GM21529 (cell line): Measurements from ENCODE around the gene TRAPPC11.
"Not testable (repeated sequence)": the region's sequence is repeated elsewhere in the genome, so short reads cannot be mapped to it uniquely, and the experiment has no call there.

ENCODE experiments used
- ATAC-seq: cut with Tn5 transposase; IDR thresholded peaks from one replicate; pipeline ENCODE4 v1.9.1; 2021; ENCODE audit not compliant: unreplicated experiment

TRAPPC11 gene

GRCh38 chr4:183659029-183659871 is at the start of gene TRAPPC11, which contains the start of gene RWDD4:
Gene TRAPPC11 (plus strand): TSS chr4:183659293. CDS start chr4:183663868, 4,575 bp downstream.
Gene RWDD4 (minus strand): TSS chr4:183659185. CDS start chr4:183658952, 233 bp downstream.
- ATAC-seq = peak; percentile 98

DNA sequence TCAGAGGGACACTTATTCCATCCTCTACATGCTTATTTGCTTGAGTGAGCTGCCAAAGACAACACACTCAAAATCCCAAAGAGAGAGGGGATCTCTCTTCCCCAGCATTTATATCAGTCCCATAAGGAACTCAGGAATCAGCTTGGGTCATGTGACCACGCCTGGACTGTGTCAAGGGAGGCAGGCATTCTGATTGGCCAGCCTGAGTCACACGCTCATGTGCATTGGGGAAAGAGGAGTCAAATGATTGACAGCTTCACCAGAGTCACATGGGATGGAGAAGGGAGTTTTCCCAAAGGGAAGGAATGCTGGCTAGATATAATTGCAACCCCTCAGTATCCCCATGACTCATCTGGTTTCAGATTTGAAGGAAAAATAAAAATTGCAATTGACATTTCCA is 49.1 kb upstream of the TRAPPC11 start:
- no peak for ATAC-seq

DNA sequence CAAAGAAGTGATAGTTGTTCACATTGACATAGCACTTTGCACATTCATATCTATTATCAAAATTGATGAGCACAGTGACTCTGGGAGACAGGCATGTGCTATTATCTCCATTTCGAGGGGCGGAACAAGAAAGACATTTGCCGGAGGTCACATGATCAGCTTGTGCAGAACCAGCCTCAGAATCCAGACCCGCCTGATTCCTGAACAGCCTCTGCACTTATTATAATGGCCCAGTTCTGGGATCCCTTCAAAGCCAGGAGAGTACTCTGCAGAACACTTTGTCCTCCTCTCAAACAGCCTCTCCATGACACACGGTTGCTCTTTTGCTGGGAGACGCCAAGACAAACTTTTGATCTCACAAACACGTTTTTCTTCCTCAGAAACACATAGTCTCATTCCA is 48.5 kb upstream of the TRAPPC11 start:
- no peak for ATAC-seq

- ATAC-seq = no peak
These were observed 47.8 kb upstream of the TRAPPC11 start for GRCh38 chr4:183611210-183611830.

GRCh38 chr4:183612329-183613250 is 46.5 kb upstream of the TRAPPC11 start:
- ATAC-seq = no peak

- ATAC-seq = no peak
These were observed 42.0 kb upstream of the TRAPPC11 start for GRCh38 chr4:183617075-183617474.

- no peak for ATAC-seq
These were observed 40.4 kb upstream of the TRAPPC11 start for GRCh38 chr4:183618681-183619080.

DNA sequence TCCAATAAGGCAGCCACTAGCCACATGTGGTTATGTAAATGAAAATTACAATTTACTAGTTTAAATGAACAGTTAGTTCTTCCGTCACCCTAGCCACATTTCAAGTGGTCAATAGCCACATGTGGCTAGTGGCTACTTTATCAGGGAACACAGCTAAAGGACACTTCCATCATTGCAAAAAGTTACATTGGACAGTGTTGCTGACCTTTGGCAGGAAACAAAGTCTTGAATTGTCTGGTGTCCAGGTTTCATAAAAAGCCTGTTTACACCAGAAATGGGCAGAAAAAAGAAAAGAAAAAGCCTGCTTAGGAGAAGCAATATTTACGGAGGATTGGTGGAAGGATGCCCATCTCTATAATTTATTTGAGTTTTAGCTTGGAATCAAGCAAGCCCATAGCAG is 38.7 kb upstream of the TRAPPC11 start:
- ATAC-seq = no peak

- no peak for ATAC-seq
These were observed 37.2 kb upstream of the TRAPPC11 start for GRCh38 chr4:183621875-183622274.

GRCh38 chr4:183624548-183624947 is 34.5 kb upstream of the TRAPPC11 start:
- ATAC-seq = no peak

GRCh38 chr4:183626168-183626567 is 32.9 kb upstream of the TRAPPC11 start:
- no peak for ATAC-seq

GRCh38 chr4:183627286-183627685 is 31.8 kb upstream of the TRAPPC11 start:
- ATAC-seq = not testable (repeated sequence)

DNA sequence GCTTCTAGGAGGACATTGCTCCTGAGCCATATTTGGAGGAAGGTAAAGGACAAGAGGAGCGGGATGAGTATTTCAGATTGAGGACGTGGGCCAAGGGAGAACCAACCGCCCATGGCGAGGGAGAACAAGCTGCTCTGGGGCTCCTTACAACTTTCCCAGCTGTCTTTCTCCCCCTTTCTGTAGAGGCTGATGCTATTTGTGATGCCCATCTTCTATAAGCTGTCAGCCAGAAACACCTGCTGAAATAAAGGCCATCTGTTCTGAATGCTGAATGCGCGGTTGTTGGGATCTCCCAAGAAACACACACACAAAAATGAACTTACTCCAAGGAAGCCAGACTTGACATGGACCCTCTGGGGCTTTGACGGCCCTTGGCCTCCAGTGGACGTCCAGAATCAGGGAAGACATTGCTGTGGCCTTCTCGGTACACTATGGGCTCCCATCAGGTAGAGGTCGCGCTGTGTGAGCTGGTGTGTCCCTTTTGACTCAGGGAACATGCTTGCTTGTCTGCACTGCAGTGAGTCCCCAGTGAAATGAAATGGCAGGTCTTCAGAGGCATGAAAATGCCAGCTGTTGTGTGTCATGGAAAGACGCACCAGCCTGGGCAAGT is 31.0 kb upstream of the TRAPPC11 start:
- no peak for ATAC-seq

DNA sequence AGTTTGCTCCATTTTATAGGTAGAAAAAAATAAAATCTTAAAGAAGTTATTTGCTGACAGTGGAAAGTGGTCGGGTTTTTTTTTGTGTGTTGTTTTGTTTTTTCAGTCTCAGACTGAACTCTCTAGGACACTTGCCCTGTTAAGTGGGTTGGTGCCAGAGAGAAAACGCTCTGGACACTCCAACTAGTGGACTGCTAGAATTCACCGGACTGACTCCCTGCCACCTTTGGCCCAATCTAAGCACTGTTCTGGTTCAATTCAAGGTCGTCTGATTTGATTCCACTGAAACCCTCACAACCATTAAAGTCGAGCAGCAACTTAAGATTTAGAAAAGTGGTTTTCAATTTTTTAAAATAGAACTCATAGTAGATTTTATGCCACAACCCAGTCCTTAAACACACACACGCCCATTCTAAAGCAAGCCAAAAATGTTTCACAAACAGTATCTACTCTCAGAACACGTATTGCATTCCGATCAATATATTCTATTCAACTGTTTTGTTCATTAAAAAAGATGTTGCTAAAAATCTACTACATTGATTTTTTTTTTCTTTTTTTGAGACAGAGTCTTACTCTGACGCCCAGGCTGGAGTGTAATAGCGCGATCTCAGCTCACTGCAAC is 27.4 kb upstream of the TRAPPC11 start:
- no peak for ATAC-seq

DNA sequence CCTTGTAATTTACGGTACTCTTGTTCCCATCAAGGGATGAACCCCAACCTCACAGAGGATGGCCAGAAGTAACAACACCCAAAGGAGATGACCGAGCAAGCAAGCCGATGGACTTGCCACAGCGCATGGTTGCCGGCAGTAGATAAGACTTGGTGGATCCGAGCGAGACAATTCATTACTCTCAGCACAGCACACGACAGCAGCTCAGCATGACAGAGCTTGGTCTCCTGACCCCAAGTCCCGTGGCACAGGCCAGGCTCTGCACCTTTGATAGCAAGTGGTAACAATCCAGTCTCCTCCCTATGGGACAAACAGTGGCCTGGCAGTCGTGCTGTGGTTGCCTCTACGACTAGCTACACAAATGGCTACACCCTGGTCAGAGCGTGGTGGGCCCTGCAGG is 26.4 kb upstream of the TRAPPC11 start:
- no peak for ATAC-seq

- ATAC-seq = no peak
These were observed 25.4 kb upstream of the TRAPPC11 start for GRCh38 chr4:183633476-183634400.

GRCh38 chr4:183635321-183635720 is 23.8 kb upstream of the TRAPPC11 start:
- no peak for ATAC-seq

- no peak for ATAC-seq
These were observed 23.4 kb upstream of the TRAPPC11 start for GRCh38 chr4:183635741-183636140.

DNA sequence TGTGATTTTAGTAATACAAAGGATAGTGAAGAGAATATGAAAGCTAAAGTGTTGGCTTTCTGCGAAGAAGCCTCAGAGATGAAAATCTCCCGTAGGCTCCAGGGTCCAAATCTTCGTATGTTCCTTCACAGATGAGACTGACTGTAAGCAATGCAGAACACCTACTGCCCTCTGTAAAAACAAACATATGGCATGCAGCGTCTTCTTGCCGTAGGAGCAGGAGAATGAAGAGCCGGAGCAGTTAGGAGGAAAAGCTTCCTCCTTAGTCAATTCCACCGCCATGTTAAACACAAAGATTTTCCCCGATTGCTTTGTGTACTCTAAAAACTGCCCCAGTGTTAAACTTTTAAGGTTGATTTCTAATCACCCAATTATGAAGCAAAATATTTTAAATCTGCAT is 22.6 kb upstream of the TRAPPC11 start:
- no peak for ATAC-seq
